NCI-H446 treated with DMSO at 0.1 percent for 48 hours (cell line): ENCODE data around the gene TRIP6.
"Not testable (repeated sequence)": the region's sequence is repeated elsewhere in the genome, so short reads cannot be mapped to it uniquely, and the experiment has no call there.

ENCODE experiments used
- DNase-seq: peaks from one replicate; lab custom pipeline; 2025; lab: John Stamatoyannopoulos, UW

TRIP6 gene

DNA sequence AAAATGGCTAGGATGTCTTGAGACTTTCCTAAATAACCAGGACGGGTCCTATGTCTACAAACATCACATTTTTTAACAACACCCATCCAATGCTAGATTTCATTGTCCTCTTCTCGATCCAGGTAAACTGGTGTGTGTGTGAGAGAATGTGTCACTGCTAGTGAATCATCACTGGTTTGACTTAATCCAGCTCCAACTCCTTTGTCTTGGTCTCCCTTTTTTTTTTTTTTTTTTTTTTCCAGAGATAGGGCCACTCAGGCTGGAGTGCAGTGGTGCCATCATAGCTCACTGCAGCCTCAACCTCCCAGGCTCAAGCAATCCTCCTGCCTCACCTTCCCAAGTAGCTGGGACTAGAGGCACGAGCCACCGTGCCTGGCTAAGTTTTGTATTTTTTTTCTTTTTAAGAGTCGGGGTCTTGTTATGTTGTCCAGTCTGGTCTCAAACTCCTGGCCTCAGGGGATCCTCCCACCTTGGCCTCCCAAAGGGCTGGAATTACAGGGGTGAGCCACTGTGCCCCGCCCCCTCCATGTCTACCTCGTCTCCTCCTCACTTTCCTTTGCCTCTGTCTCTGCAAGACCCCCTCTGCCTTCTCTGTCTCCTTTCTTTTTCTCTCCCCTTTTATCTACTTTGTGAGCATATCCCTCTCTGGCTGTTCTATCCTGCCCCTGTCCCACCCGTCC, 24.5 kb downstream of the TRIP6 start:
- DNase-seq, result no peak

- no peak for DNase-seq
These were observed 25.5 kb downstream of the TRIP6 start for GRCh38 chr7:100892364-100893317.

DNA sequence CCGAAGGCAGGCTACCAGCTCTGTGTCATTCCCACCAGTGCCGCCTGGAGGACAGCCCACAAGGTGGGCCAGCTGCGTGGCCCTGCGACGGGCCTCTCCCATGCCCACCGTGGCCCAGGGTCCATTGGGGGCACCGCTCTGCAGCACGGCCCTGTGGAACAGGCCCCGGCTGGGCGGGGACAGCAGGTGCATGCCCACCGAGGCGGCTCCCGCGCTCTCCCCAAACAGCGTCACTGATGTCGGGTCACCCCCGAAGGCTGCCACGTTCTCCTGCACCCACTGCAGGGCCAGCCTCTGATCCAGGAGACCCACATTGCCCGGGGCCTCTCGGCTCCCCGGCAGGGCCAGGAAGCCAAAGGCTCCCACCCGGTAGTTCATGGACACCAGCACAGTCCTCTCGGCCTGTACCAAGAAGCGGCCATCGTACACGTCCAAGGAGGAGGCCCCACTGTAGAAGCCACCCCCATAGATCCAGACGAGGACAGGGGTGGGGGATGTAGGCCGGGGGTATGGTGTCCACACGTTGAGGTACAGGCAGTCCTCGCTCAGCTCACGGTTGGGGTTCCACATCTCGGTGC, 26.2 kb downstream of the TRIP6 start:
- DNase-seq, result no peak

- DNase-seq, result no peak
These were observed 26.9 kb downstream of the TRIP6 start for GRCh38 chr7:100893910-100894721.

DNA sequence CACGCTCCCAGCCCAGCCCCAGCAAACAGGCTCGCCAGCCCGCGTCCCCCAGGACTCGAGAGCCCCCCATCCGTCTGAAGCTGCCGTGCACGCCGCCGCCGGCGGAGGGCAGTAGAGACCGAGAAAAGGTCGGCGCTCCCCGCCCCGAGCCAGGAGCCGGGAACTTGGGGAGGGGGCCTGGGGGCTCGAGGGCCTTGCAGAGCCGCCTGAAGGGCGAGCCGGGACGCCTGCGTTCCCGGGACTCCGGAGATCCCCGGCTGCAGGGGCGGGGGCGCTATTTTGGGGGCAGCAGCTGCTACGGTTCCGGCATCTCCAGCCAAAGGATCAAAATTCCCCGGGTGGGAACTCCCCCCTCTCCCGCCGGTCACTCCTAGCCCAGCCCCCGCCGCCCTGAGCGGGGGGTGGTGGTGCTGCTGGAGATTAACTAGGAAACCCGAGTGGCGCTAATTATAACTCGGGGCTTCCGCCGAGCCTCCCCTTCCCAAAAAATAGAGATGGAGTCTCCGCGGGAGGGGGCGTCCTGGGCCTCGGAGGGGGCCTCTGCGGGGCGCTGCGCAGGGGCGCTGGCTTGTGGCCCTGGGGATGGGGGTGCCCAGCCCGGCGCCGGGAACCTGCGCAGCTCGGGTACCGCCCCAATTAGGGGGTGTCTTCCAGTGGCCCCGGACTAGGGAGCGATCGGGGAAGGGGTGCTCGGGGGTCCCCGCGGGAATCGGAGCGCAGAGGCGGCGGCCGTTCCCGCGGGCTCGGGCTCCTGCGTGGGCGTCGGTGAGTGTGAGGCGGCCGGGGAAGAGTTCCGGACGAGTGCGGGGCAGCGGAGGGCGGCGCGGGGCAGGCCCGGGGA, 27.9 kb downstream of the TRIP6 start:
- no peak for DNase-seq

- DNase-seq, result no peak
These were observed 28.4 kb downstream of the TRIP6 start, which contains the start of gene ACHE for GRCh38 chr7:100895701-100895955. TSS of gene ACHE (minus strand) at chr7:100895888. CDS start at chr7:100894232, 1,656 bp downstream.

GRCh38 chr7:100895956-100896731, 29.0 kb downstream of the TRIP6 start:
- no peak for DNase-seq

GRCh38 chr7:100896732-100897608, 29.8 kb downstream of the TRIP6 start:
- no peak for DNase-seq

DNA sequence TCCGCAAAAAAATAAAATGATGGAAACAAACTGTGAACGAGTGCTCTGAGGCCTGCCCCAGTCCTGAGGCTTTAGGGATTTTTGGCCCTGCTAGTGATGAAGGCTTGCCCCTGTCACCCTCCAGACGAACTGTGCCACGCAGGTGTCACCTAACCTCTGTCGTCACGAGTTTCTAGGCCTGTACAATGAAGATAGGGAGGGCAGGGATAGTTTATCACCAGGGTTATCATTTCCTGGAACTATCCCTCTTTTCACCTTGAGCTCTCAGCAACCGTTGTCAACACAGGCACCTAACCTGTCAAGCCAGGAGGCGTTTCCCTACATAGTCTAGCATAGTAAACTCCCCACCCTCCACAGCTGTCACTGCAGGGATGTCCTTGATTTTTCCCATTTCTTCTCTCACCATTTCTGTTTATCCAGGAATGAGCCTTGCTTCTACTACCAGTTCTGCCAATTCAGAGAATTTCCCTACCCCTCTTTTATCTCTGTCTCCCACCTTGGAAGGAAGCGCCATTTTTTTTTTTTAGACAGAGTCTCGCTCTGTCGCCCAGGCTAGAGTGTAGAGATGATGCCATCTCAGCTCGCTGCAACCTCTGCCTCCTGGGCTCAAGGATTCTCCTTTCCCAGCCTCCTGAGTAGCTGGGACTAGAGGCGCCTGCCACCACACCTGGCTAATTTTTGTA, 30.7 kb downstream of the TRIP6 start:
- no peak for DNase-seq

GRCh38 chr7:100899432-100899831, 32.2 kb downstream of the TRIP6 start:
- DNase-seq, result no peak

GRCh38 chr7:100900978-100901377, 33.8 kb downstream of the TRIP6 start:
- DNase-seq, result no peak

- DNase-seq, result no peak
These were observed 34.7 kb downstream of the TRIP6 start for GRCh38 chr7:100901921-100902332.

DNA sequence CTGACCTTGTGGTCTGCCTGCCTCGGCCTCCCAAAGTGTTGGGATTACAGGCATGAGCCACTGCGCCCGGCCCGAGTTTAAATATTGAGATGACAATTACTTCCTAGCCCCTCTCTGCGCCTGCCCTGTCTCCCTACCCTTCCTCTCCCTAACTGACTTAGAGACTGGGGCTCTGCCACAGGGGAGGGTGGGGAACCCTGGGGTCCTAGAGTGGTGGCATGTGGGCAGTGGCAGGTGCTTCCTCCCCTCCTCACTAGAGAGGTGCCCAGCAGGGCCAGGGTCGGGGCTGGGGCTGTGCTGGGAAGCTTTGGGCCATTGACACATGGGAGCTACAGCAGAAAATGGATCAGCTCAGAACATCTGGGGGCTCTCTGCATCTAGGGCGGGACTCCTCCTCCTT, 35.5 kb downstream of the TRIP6 start:
- DNase-seq, result no peak

- DNase-seq, result no peak
These were observed 41.3 kb downstream of the TRIP6 start for GRCh38 chr7:100908512-100908911.

- DNase-seq, result not testable (repeated sequence)
These were observed 43.3 kb downstream of the TRIP6 start for GRCh38 chr7:100910443-100910842.

DNA sequence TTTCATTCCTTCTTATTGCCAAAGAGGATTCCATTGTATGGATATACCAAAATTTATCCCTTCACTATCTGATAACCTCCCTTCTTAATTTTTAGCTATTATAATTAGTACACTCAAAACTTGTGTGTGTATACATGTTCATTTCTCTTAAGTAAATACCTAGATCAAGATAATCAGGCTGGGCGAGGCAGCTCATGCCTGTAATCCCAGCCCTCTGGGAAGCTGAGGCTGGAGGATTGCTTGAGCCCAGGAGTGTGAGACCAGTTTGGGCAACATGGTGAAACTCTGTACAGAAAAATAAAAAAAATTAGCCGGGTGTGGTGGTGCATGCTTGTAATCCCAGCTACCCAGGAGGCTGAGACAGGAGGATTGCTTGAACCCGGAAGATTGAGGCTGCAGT, 44.3 kb downstream of the TRIP6 start:
- no peak for DNase-seq

DNA sequence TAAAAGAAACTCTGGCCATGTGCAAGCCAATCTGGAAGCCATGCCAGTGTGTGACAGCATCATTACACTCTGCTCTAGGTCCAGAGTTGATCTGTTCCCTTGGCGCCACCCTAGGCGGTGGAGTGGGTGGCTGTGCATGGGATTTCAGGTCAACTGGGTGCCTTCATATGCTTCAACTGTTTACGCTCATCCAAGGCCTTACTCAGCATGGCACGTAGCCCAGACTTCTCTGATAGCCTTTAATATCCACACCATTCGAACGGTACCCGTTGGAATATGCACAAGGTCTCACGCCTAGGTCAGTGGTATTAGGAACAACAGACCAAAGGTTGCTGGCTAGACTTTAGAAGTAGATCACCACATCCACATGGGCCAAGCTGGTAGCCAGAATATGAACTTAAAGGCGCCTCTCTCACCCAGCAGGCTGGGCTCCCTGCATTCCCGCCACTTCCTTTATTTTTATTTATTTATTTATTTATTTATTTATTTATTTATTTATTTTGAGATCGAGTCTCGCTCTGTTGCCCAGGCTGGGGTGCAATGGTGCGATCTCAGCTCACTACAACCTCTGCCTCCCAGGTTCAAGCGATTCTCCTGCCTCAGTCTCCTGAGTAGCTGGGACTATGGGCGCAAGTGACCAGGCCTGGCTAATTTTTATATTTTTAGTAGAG, 47.2 kb downstream of the TRIP6 start:
- DNase-seq, result no peak

DNA sequence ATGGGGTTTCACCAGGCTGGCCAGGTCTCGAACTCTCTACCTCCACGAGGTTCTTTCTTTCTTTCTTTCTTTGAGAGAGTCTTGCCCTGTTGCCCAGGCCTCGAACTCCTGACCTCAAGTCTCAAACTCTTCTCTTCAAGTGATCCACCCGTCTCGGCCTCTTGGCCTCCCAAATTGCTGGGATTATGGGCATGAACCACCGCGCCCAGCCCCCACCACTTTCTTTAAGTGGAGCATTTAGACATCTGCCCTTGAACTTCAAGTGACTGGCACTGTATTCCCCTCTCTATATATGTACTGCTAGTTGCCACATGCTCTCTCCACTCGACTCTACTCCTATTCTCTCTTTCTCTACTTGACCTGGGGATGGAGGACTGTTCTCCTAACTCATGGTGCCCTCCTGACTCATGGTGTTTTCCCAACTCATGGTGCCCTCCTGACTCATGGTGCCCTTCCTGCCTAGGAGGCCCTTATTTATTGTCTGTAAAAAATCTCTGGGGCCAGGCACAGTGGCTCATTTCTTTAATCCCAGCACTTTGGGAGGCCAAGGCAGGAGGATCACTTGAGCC, 47.8 kb downstream of the TRIP6 start:
- DNase-seq, result no peak
